HepG2 (cell line): ENCODE results near the gene ZNF541. TPM values are rescaled to one million over a fixed set of nuclear protein-coding genes. Genes with fewer than 3 reads are reported as not detected.

ENCODE experiments used
- HOXD1 ChIP-seq: sonication (generic); formaldehyde crosslinking; IDR thresholded peaks from 2 replicates; pipeline ENCODE4 v1.5.0; 2020; ENCODE audit warnings: missing genetic modification reagents
- MTF1 ChIP-seq: sonication (generic); formaldehyde crosslinking; IDR thresholded peaks from 2 replicates; pipeline ENCODE4 v1.5.0; 2020; ENCODE audit warnings: missing genetic modification reagents
- PHF21A ChIP-seq: sonication (generic); formaldehyde crosslinking; IDR thresholded peaks from 2 replicates; pipeline ENCODE4 v1.5.0; 2020; ENCODE audit warnings: mild to moderate bottlenecking, missing genetic modification reagents
- POLR2AphosphoS2 ChIP-seq: IDR thresholded peaks from 2 replicates; pipeline ENCODE4 v1.6.1; 2011; ENCODE audit warnings: low read depth, low read length, improper control_type of control experiment
- POLR2G ChIP-seq: fragments of 200-400 bp; formaldehyde crosslinking; IDR thresholded peaks from 2 replicates; pipeline ENCODE4 v1.6.1; 2018; ENCODE audit warnings: mild to moderate bottlenecking, low read depth, low read length, moderate library complexity
- RFX1 ChIP-seq: fragments of 450-650 bp; IDR thresholded peaks from 2 replicates; pipeline ENCODE4 v1.6.1; 2017
- SCMH1 ChIP-seq: sonication (generic); formaldehyde crosslinking; IDR thresholded peaks from 2 replicates; pipeline ENCODE4 v1.9.0; 2021; ENCODE audit warnings: missing genetic modification reagents, mild to moderate bottlenecking, borderline replicate concordance
- TAF15 ChIP-seq: fragments of 200-400 bp; formaldehyde crosslinking; IDR thresholded peaks from one replicate; pipeline ENCODE4 v1.6.1; 2018; ENCODE audit warnings: mild to moderate bottlenecking, low read depth, low read length; ENCODE audit not compliant: poor library complexity, severe bottlenecking
- ZEB1 ChIP-seq: IDR thresholded peaks from 2 replicates; pipeline ENCODE4 v1.6.1; 2012; ENCODE audit warnings: mild to moderate bottlenecking, low read depth, inconsistent platforms; ENCODE audit not compliant: insufficient replicate concordance
- ZFP37 ChIP-seq: sonication (generic); formaldehyde crosslinking; IDR thresholded peaks from 2 replicates; pipeline ENCODE4 v1.4.0; 2020; ENCODE audit warnings: missing genetic modification reagents, borderline replicate concordance
- polyA plus RNA-seq, 8 experiments: library from polyadenylated mRNA; depleted of rRNA in 3 of 8; stranded (reverse) in 7 of 8; unstranded in 1 of 8; fragments of >200 nt; fragmentation: Illumina TruSeq in 4 of 8; extraction: Trizol in 4 of 8; gene quantifications; 2 replicates each; pipeline versions ENCODE4 v1.2.1 to v1.2.3, GENCODE V29; 2011 to 2016; ENCODE audit warnings: low read depth in 4 of 8, missing spikeins in 1 of 8, mixed read lengths in 1 of 8; ENCODE audit not compliant: insufficient read depth in 1 of 8
- total RNA-seq, 5 experiments: library from RNA; depleted of rRNA; stranded (reverse); fragments of >200 nt; fragmentation: Illumina TruSeq; extraction: Trizol; gene quantifications; 2 replicates each; pipeline ENCODE4 v1.2.3, GENCODE V29; 2016; ENCODE audit warnings: low read depth in 1 of 5
- TF ChIP-seq, protein P1 (sequence below): sonication (generic); formaldehyde crosslinking; IDR thresholded peaks from 2 replicates; pipeline ENCODE4 v1.4.0; 2020; ENCODE audit warnings: low read depth, mild to moderate bottlenecking, missing genetic modification reagents
- TF ChIP-seq, protein P2 (sequence below): sonication (generic); formaldehyde crosslinking; conservative IDR thresholded peaks from 2 replicates; pipeline ENCODE4 v1.8.1; 2023; ENCODE audit warnings: missing genetic modification reagents
- TF ChIP-seq, protein P3 (sequence below), 2 experiments: sonication (generic) in 1 of 2; formaldehyde crosslinking in 1 of 2; IDR thresholded peaks; 2 replicates each; pipeline versions ENCODE4 v1.5.1 to v1.6.1; 2011 to 2020; ENCODE audit warnings: borderline replicate concordance in 1 of 2, low read depth in 1 of 2, low read length in 1 of 2, mild to moderate bottlenecking in 1 of 2, missing genetic modification reagents in 1 of 2, moderate library complexity in 1 of 2
- TF ChIP-seq, protein P4 (sequence below): sonication (generic); formaldehyde crosslinking; IDR thresholded peaks from 2 replicates; pipeline ENCODE4 v1.4.0; 2020; ENCODE audit warnings: missing genetic modification reagents
- TF ChIP-seq, protein P5 (sequence below): sonication (generic); formaldehyde crosslinking; conservative IDR thresholded peaks from 2 replicates; pipeline ENCODE4 v1.4.0; 2020; ENCODE audit warnings: missing genetic modification reagents
- TF ChIP-seq, protein P6 (sequence below): sonication (generic); formaldehyde crosslinking; IDR thresholded peaks from 2 replicates; pipeline ENCODE4 v1.4.0; 2020; ENCODE audit warnings: missing genetic modification reagents

The ZNF541 gene
- total and polyA plus RNA-seq, 2 of the 13 experiments (the other 11 are each of a cell fraction or from before 2014, with no cell fraction given), result 0.03 to 0.04 TPM

DNA sequence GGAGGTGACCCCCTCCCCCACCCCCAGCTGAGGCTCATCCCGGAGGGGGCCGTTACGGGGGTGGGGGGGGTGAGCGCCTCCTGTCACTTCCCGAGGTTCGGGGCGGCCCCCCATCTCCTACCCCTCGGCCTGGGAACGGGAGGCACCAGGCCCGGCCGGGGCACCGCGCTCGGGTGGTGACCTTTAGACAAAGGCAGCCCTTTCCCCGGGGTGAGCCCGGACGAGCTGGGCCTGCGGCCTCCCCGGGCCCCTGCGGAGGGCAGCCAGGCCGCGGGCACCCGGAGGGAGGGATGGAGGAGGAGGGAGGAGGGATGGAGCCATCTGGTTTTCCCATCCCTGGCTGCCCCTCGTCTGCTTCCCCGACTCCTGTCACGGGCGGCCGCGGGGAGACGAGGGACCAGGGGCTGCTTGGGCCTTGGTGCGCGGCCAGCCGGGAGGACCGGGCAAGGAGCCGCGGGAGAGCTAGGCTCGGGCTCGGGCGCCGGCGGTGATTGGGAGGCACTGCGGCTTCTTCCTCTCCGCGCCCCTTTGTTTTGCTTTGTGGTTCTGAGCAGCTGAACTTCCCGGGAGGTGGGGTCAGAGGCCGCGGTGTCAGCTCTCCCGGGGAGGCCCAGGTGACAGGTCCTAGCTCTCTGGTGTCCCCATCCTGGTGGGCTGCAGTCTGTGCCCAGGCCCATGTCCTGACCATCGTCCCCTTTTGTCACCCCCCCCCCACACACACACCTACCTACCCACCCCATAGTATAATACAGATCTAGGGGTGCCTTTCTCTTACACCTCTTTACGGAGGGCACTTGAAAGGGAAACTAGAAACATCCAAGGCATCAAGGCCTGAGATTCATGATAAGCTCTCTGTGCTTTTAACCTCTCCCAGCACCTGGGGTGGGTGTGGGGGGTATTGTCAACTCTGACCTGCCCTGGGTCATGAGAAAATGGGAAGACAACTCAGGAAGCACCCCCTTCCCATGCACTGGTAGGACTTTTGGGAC, 37.3 kb upstream of the ZNF541 start (continued):
- TF ChIP-seq, protein P1, sequence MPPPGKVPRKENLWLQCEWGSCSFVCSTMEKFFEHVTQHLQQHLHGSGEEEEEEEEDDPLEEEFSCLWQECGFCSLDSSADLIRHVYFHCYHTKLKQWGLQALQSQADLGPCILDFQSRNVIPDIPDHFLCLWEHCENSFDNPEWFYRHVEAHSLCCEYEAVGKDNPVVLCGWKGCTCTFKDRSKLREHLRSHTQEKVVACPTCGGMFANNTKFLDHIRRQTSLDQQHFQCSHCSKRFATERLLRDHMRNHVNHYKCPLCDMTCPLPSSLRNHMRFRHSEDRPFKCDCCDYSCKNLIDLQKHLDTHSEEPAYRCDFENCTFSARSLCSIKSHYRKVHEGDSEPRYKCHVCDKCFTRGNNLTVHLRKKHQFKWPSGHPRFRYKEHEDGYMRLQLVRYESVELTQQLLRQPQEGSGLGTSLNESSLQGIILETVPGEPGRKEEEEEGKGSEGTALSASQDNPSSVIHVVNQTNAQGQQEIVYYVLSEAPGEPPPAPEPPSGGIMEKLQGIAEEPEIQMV (CRISPR knock-in tag), result no peak
- TF ChIP-seq, protein P2, sequence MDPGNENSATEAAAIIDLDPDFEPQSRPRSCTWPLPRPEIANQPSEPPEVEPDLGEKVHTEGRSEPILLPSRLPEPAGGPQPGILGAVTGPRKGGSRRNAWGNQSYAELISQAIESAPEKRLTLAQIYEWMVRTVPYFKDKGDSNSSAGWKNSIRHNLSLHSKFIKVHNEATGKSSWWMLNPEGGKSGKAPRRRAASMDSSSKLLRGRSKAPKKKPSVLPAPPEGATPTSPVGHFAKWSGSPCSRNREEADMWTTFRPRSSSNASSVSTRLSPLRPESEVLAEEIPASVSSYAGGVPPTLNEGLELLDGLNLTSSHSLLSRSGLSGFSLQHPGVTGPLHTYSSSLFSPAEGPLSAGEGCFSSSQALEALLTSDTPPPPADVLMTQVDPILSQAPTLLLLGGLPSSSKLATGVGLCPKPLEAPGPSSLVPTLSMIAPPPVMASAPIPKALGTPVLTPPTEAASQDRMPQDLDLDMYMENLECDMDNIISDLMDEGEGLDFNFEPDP (CRISPR knock-in tag), result no peak
- TF ChIP-seq HOXD1 (CRISPR knock-in tag) (peak; percentile 63; the same call in 1 of the 2 replicates), MTF1 (CRISPR knock-in tag) (no peak), TAF15 (no peak), ZEB1 (no peak), RFX1 (no peak), ZFP37 (CRISPR knock-in tag) (no peak), POLR2G (peak; percentile 29; the same call in 1 of the 2 replicates), POLR2AphosphoS2 (no peak), PHF21A (CRISPR knock-in tag) (no peak), SCMH1 (no peak)
- TF ChIP-seq, protein P3, sequence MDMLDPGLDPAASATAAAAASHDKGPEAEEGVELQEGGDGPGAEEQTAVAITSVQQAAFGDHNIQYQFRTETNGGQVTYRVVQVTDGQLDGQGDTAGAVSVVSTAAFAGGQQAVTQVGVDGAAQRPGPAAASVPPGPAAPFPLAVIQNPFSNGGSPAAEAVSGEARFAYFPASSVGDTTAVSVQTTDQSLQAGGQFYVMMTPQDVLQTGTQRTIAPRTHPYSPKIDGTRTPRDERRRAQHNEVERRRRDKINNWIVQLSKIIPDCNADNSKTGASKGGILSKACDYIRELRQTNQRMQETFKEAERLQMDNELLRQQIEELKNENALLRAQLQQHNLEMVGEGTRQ (IDR thresholded peaks at IDR 0.05; ENCODE audit: low read depth, low read length), result no peak
- TF ChIP-seq, protein P3 (CRISPR knock-in tag; IDR thresholded peaks at IDR 0.05; ENCODE audit: borderline replicate concordance), result no peak
- TF ChIP-seq, protein P4, sequence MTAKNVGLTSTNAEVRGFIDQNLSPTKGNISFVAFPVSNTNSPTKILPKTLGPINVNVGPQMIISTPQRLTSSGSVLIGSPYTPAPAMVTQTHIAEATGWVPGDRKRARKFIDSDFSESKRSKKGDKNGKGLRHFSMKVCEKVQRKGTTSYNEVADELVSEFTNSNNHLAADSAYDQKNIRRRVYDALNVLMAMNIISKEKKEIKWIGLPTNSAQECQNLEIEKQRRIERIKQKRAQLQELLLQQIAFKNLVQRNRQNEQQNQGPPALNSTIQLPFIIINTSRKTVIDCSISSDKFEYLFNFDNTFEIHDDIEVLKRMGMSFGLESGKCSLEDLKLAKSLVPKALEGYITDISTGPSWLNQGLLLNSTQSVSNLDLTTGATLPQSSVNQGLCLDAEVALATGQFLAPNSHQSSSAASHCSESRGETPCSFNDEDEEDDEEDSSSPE (CRISPR knock-in tag), result no peak
- TF ChIP-seq, protein P5, sequence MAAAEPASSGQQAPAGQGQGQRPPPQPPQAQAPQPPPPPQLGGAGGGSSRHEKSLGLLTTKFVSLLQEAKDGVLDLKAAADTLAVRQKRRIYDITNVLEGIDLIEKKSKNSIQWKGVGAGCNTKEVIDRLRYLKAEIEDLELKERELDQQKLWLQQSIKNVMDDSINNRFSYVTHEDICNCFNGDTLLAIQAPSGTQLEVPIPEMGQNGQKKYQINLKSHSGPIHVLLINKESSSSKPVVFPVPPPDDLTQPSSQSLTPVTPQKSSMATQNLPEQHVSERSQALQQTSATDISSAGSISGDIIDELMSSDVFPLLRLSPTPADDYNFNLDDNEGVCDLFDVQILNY, result no peak
- TF ChIP-seq, protein P6, sequence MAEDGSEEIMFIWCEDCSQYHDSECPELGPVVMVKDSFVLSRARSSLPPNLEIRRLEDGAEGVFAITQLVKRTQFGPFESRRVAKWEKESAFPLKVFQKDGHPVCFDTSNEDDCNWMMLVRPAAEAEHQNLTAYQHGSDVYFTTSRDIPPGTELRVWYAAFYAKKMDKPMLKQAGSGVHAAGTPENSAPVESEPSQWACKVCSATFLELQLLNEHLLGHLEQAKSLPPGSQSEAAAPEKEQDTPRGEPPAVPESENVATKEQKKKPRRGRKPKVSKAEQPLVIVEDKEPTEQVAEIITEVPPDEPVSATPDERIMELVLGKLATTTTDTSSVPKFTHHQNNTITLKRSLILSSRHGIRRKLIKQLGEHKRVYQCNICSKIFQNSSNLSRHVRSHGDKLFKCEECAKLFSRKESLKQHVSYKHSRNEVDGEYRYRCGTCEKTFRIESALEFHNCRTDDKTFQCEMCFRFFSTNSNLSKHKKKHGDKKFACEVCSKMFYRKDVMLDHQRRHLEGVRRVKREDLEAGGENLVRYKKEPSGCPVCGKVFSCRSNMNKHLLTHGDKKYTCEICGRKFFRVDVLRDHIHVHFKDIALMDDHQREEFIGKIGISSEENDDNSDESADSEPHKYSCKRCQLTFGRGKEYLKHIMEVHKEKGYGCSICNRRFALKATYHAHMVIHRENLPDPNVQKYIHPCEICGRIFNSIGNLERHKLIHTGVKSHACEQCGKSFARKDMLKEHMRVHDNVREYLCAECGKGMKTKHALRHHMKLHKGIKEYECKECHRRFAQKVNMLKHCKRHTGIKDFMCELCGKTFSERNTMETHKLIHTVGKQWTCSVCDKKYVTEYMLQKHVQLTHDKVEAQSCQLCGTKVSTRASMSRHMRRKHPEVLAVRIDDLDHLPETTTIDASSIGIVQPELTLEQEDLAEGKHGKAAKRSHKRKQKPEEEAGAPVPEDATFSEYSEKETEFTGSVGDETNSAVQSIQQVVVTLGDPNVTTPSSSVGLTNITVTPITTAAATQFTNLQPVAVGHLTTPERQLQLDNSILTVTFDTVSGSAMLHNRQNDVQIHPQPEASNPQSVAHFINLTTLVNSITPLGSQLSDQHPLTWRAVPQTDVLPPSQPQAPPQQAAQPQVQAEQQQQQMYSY, result 0 out of 2 replicates have a peak, but pooled peaks have one; percentile 20
